GM18868 (cell line): ENCODE results near the gene WDR86.

Source experiments
- ATAC-seq: cut with Tn5 transposase; IDR thresholded peaks from one replicate; pipeline ENCODE4 v1.9.1; 2021; ENCODE audit warnings: mild to moderate bottlenecking, moderate library complexity; ENCODE audit not compliant: unreplicated experiment

The WDR86 gene

GRCh38 chr7:151381348-151382078, 28.3 kb downstream of the WDR86 start:
- no peak for ATAC-seq

GRCh38 chr7:151381098-151381347, 28.8 kb downstream of the WDR86 start:
- no peak for ATAC-seq

GRCh38 chr7:151380199-151381097, 29.4 kb downstream of the WDR86 start:
- no peak for ATAC-seq

- no peak for ATAC-seq
These were observed 30.2 kb downstream of the WDR86 start for GRCh38 chr7:151379534-151380198.

- ATAC-seq, result no peak
These were observed 30.7 kb downstream of the WDR86 start for GRCh38 chr7:151379193-151379520.

GRCh38 chr7:151378496-151379192, 31.2 kb downstream of the WDR86 start:
- ATAC-seq, result no peak

- ATAC-seq, result no peak
These were observed 31.8 kb downstream of the WDR86 start for GRCh38 chr7:151378011-151378410.

GRCh38 chr7:151377406-151377805, 32.4 kb downstream of the WDR86 start:
- no peak for ATAC-seq

GRCh38 chr7:151376218-151376902, 33.5 kb downstream of the WDR86 start:
- no peak for ATAC-seq

- no peak for ATAC-seq
These were observed 34.2 kb downstream of the WDR86 start for GRCh38 chr7:151375530-151376217.

GRCh38 chr7:151374726-151375125, 35.1 kb downstream of the WDR86 start:
- no peak for ATAC-seq

- ATAC-seq, result no peak
These were observed 35.7 kb downstream of the WDR86 start for GRCh38 chr7:151374139-151374538.

- ATAC-seq, result no peak
These were observed 36.2 kb downstream of the WDR86 start for GRCh38 chr7:151373599-151373998.

GRCh38 chr7:151372612-151373265, 37.1 kb downstream of the WDR86 start:
- no peak for ATAC-seq

GRCh38 chr7:151371266-151371665, 38.6 kb downstream of the WDR86 start:
- ATAC-seq, result no peak

- peak; percentile 92 for ATAC-seq
These were observed 41.7 kb downstream of the WDR86 start for GRCh38 chr7:151368136-151368571.

GRCh38 chr7:151367284-151367683, 42.6 kb downstream of the WDR86 start:
- no peak for ATAC-seq

- ATAC-seq, result no peak
These were observed 43.0 kb downstream of the WDR86 start for GRCh38 chr7:151366880-151367222.

- no peak for ATAC-seq
These were observed 43.5 kb downstream of the WDR86 start for GRCh38 chr7:151366166-151366879.
